Testis (tissue), 2 donors: Measurements from ENCODE around the gene GSTA5.
"Not testable (repeated sequence)": the region's sequence is repeated elsewhere in the genome, so short reads cannot be mapped to it uniquely, and the experiment has no call there.

ENCODE experiments used
- POLR2A ChIP-seq: fragments of 450-650 bp; IDR thresholded peaks from one replicate; pipeline ENCODE4 v1.6.1; 2017; ENCODE audit warnings: antibody characterized with exemption, mild to moderate bottlenecking, moderate library complexity
- TF ChIP-seq, protein P1 (sequence below), 3 experiments: fragments of 450-650 bp in 2 of 3; fragments of 200-600 bp in 1 of 3; sonication (generic) in 1 of 3; IDR thresholded peaks; one replicate each; pipeline ENCODE4 v1.5.1; 2016 to 2019; ENCODE audit warnings: antibody characterized with exemption in 3 of 3, mild to moderate bottlenecking in 2 of 3, moderate library complexity in 1 of 3

GRCh38 chr6:52825270-52825793, 15.3 kb downstream of the GSTA5 start:
- TF ChIP-seq, protein P1, sequence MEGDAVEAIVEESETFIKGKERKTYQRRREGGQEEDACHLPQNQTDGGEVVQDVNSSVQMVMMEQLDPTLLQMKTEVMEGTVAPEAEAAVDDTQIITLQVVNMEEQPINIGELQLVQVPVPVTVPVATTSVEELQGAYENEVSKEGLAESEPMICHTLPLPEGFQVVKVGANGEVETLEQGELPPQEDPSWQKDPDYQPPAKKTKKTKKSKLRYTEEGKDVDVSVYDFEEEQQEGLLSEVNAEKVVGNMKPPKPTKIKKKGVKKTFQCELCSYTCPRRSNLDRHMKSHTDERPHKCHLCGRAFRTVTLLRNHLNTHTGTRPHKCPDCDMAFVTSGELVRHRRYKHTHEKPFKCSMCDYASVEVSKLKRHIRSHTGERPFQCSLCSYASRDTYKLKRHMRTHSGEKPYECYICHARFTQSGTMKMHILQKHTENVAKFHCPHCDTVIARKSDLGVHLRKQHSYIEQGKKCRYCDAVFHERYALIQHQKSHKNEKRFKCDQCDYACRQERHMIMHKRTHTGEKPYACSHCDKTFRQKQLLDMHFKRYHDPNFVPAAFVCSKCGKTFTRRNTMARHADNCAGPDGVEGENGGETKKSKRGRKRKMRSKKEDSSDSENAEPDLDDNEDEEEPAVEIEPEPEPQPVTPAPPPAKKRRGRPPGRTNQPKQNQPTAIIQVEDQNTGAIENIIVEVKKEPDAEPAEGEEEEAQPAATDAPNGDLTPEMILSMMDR (IDR thresholded peaks at IDR 0.05), result not testable (repeated sequence)
- not testable (repeated sequence) for TF ChIP-seq POLR2A
